ACC112 (cell line): ENCODE results near the gene GOLGA6L2.
"Not testable (repeated sequence)": the region's sequence is repeated elsewhere in the genome, so short reads cannot be mapped to it uniquely, and the experiment has no call there.

Experiments
- H2AFZ ChIP-seq: fragments of 200-600 bp; sonication (generic); one replicate; pipeline ENCODE4 v1.6.0; 2017; ENCODE audit warnings: antibody characterized with exemption, low read length; ENCODE audit not compliant: unreplicated experiment
- H3K27ac ChIP-seq: fragments of 200-600 bp; sonication (generic); 2 replicates; pipeline ENCODE4 v1.5.1; 2014; ENCODE audit warnings: low read depth, mild to moderate bottlenecking, antibody characterized with exemption, low read length, moderate library complexity
- H3K27me3 ChIP-seq: fragments of 200-600 bp; sonication (generic); 2 replicates; pipeline ENCODE4 v1.6.1; 2014; ENCODE audit warnings: mild to moderate bottlenecking, antibody characterized with exemption, low read length, moderate library complexity, mixed read lengths; ENCODE audit not compliant: insufficient read depth
- H3K36me3 ChIP-seq: fragments of 200-600 bp; sonication (generic); 2 replicates; pipeline ENCODE4 v1.6.1; 2016; ENCODE audit warnings: mild to moderate bottlenecking, antibody characterized with exemption, low read length, moderate library complexity, mixed read lengths; ENCODE audit not compliant: insufficient read depth
- H3K4me1 ChIP-seq: fragments of 200-600 bp; sonication (generic); one replicate; pipeline ENCODE4 v1.6.1; 2016; ENCODE audit warnings: low read length, mixed read lengths; ENCODE audit not compliant: insufficient read depth, unreplicated experiment, control insufficient read depth
- H3K4me3 ChIP-seq: fragments of 200-600 bp; sonication (generic); 2 replicates; pipeline ENCODE4 v1.5.1; 2014; ENCODE audit warnings: mild to moderate bottlenecking, low read depth, low read length
- H3K79me2 ChIP-seq: fragments of 200-600 bp; sonication (generic); one replicate; pipeline ENCODE4 v1.6.0; 2016; ENCODE audit warnings: low read length; ENCODE audit not compliant: control insufficient read depth, unreplicated experiment, insufficient read depth

Gene GOLGA6L2

DNA sequence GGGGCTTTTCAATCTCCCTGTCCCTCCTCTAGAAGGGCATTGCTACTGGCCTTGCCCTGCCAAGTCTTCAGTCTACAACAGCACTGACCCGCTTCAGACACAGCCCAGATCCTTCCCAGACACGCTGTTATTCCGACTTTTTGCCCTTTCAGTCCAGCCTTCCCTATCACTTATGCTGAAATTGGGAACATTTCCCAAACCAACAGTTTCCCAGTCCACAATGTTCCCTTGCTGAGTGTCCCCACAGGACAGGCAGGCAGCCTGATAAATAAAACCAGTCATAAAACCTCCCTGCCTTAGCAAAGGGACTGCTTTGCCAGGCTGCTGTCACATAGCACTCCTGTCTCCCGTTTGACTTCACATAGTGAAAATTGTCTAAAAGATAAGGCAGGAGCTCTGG, 43.5 kb downstream of the GOLGA6L2 start:
- no peak overlapping the region for H3K4me3 ChIP-seq
- H3K27ac ChIP-seq: no peak overlapping the region

GRCh38 chr15:23402544-23402943, 44.5 kb downstream of the GOLGA6L2 start:
- Histone ChIP-seq H3K79me2 (no peaks in the 10 kb centered on the region), H3K27ac (no peak overlapping the region), H2AFZ (no peak overlapping the region), H3K27me3 (no peaks in the 10 kb centered on the region), H3K4me3 (no peak overlapping the region), H3K36me3 (no peaks in the 10 kb centered on the region), H3K4me1 (no peaks in the 10 kb centered on the region)

More for the DNA sequence above, 43.5 kb downstream of the GOLGA6L2 start:
- H3K4me1 ChIP-seq: no peaks in the 10 kb centered on the region
- H3K27me3 ChIP-seq: no peaks in the 10 kb centered on the region
- H3K79me2 ChIP-seq: no peaks in the 10 kb centered on the region
- H3K36me3 ChIP-seq: no peaks in the 10 kb centered on the region
- H2AFZ ChIP-seq: no peak overlapping the region

DNA sequence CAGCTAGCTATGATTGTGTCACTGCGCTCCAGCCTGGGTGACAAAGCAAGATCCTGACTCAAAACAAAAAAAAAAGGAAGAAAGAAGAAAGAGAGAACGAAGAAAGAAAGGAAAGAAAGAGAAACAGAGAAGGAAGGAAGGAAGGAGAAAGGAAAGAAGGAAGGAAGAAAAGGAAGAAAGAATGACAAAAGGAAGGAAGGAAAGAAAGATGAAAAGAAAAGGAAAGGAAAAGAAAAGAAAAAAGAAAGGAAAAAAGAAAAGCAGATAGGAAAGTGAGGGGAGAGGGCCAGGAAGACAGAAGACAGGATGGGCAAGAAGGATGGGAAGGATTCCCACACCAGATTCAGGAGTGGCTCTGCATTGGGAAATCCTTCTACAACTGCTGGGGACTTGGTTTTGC, 44.9 kb downstream of the GOLGA6L2 start:
- Histone ChIP-seq H3K36me3 (no peaks in the 10 kb centered on the region), H2AFZ (no peak overlapping the region), H3K79me2 (no peaks in the 10 kb centered on the region), H3K4me3 (no peak overlapping the region), H3K27ac (no peak overlapping the region), H3K27me3 (no peaks in the 10 kb centered on the region), H3K4me1 (no peaks in the 10 kb centered on the region)

GRCh38 chr15:23401627-23402026, 45.4 kb downstream of the GOLGA6L2 start:
- H3K27ac ChIP-seq: no peak overlapping the region
- no peak overlapping the region for H2AFZ ChIP-seq
- H3K79me2 ChIP-seq: no peaks in the 10 kb centered on the region
- H3K27me3 ChIP-seq: no peaks in the 10 kb centered on the region
- no peaks in the 10 kb centered on the region for H3K36me3 ChIP-seq
- H3K4me3 ChIP-seq: no peak overlapping the region
- no peaks in the 10 kb centered on the region for H3K4me1 ChIP-seq

DNA sequence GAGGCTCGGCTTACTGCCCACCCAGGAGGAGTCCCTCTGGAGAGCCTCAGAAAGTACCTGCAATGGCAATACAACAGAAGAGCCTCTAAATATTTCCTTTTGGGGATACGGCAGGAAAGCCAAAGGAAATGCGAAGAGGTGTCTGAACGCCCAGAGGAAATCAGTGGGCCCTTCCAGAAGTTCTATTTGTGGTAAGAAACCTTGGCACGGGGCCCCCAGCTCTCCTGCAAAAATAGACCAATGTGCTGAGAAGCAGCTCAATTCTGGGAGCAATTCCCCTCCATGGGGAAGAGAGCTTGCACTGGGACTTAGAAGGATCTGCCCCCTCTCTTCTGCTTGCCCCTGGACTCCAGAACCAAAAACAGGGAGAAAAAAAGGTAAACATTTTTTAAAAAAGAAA, 47.8 kb downstream of the GOLGA6L2 start:
- not testable (repeated sequence) for H3K4me1 ChIP-seq, H3K79me2 ChIP-seq, H3K36me3 ChIP-seq, H3K27me3 ChIP-seq, H2AFZ ChIP-seq, H3K27ac ChIP-seq, H3K4me3 ChIP-seq

GRCh38 chr15:23398357-23398756, 48.7 kb downstream of the GOLGA6L2 start:
- not testable (repeated sequence) for H3K4me1 ChIP-seq, H3K27me3 ChIP-seq, H3K36me3 ChIP-seq, H2AFZ ChIP-seq, H3K4me3 ChIP-seq, H3K79me2 ChIP-seq, H3K27ac ChIP-seq

DNA sequence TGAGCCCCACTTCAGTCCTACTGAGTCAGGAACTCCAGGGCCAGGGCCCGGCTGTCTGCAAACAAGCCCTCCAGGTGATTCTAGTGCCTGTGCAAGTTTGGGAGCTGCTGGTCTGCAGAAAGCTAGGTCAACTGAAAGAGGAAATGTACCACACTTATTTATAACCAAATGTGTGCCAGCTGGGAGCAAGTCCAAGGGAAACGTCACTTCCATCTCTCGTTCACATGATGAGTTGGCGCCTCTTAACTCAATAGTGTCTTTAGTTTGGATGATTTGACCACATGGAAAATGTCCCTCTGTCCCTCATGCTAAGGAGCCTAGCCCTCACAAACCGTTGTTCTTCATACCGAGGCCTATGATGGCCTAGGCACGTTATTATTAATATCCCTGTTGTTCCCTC, 49.3 kb downstream of the GOLGA6L2 start:
- H3K4me1 ChIP-seq: no peaks in the 10 kb centered on the region
- no peak overlapping the region for H3K27ac ChIP-seq
- no peak overlapping the region for H2AFZ ChIP-seq
- H3K79me2 ChIP-seq: no peaks in the 10 kb centered on the region
- no peaks in the 10 kb centered on the region for H3K27me3 ChIP-seq
- no peaks in the 10 kb centered on the region for H3K36me3 ChIP-seq
- no peak overlapping the region for H3K4me3 ChIP-seq

DNA sequence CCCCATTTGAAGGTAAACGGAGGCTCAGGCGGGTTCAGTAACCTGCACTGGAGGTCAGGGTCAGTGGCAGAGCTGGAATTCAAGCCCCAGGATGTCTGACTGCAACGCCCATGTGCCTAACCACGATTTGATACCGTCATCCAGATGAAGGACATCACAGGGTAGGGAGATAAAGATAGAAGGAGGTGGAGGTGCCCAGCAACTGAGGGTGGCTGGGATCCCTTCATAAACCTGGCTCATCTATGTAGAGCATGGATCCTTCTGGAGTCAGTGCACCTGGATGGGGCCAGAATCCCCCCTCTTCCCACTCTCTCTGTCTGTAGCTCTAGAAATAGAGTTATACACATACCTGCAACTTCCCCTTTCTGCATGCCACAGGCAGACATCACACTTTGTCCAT, 51.2 kb downstream of the GOLGA6L2 start:
- no peaks in the 10 kb centered on the region for H3K79me2 ChIP-seq
- H3K4me1 ChIP-seq: no peaks in the 10 kb centered on the region
- H3K27ac ChIP-seq: no peak overlapping the region
- no peaks in the 10 kb centered on the region for H3K36me3 ChIP-seq
- H3K27me3 ChIP-seq: no peaks in the 10 kb centered on the region
- no peak overlapping the region for H2AFZ ChIP-seq
- H3K4me3 ChIP-seq: no peak overlapping the region

- H3K79me2 ChIP-seq: no peaks in the 10 kb centered on the region
- H2AFZ ChIP-seq: no peak overlapping the region
- no peak overlapping the region for H3K27ac ChIP-seq
- H3K4me3 ChIP-seq: no peak overlapping the region
- no peaks in the 10 kb centered on the region for H3K4me1 ChIP-seq
- no peaks in the 10 kb centered on the region for H3K27me3 ChIP-seq
- H3K36me3 ChIP-seq: no peaks in the 10 kb centered on the region
Measured at GRCh38 chr15:23395030-23395692, 51.9 kb downstream of the GOLGA6L2 start.
